GM21825 (cell line): Measurements from ENCODE around the gene SOCS3.
A peak's percentile ranks its signal among the peaks of the same experiment; 100 is the strongest.

Experiments
- ATAC-seq: cut with Tn5 transposase; IDR thresholded peaks from one replicate; pipeline ENCODE4 v1.9.1; 2021; ENCODE audit warnings: mild to moderate bottlenecking, moderate library complexity; ENCODE audit not compliant: unreplicated experiment

SOCS3 gene, protein sequence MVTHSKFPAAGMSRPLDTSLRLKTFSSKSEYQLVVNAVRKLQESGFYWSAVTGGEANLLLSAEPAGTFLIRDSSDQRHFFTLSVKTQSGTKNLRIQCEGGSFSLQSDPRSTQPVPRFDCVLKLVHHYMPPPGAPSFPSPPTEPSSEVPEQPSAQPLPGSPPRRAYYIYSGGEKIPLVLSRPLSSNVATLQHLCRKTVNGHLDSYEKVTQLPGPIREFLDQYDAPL

DNA sequence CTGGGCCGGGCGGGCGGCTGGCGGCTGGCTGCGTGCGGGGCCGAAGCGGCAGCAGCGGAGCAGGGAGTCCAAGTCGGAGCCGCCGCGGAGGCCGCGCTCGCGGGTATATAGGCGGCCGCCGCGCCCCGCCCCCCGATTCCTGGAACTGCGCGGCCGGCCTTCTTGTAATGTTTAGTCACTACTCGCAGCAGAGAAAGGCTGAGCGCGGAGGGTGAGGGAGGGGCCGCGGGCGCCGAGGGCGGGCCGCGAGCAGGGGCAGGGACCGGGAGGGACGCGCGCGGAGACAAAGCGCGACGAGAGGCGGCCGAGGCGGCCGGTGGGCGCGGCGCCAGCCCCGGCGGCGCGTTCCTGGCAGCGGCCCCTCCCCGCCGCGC lies at the start of gene SOCS3:
SOCS3 (minus strand) TSS at position 81 of the 374 bp plus-strand sequence. CDS start 982 bp downstream, outside the sequence.
- peak; percentile 35 for ATAC-seq

DNA sequence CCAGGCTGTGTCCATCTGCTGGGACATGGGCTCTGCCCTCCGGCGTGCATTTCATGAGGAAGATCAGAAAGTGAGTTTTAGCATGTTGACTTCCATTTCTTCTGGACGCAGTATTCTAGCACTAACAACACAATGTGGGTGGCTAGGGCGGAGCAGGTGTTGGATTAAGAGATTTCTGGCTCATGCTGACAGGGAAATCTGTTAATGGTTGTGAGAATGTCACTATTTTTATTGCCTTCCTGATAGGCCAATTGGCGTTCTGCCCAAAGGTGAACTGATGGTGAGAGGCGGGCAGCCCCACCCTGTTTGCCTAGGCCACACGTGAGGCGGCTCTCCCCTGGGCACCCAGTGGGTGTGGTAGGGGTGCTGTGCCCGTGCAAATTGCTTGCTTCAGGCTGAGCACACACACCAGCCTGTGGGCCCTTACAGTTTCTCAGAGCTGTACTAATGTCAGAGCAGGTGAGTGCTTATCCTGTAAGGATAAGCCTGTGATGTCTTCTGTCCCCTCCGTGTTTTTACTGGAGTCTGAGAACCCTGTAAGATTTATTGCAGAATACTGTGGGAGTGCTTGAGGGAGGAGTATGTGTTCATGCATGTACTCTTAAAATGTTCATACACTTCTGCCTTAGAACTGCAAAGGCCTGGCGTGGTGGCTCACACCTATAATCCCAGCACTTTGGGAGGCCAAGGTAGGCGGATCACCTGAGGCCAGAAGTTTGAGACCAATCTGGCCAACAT lies 49.5 kb upstream of the SOCS3 start:
- no peak for ATAC-seq

DNA sequence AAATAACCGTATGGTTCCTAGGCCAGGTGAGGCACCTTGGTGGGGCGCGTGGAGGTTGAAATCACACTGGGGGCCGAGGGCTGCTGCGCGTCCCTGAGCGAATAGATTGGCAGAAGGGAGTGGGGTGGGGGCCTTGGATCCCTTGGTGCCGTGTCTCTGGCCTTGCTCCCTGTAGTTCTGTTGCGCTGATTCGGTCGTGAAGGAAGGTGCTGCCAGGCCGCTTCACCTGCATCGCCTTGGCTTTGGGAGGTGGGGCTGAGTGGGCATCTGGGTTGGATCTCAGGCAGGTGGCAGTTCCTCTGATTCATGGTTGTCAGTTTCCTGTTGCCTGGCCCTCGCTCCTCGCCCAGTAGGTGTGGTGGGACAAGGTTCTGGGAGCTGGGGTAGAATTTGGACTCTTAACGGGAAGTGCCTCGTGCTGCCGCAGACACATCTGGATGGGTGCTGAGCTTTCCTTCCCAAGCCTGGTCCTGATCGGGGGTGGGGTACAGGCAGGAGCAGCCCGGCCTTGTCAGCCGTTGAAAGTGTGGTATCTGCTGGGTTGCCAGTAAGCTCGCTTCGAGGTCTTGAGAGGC lies 48.7 kb upstream of the SOCS3 start:
- ATAC-seq = no peak

DNA sequence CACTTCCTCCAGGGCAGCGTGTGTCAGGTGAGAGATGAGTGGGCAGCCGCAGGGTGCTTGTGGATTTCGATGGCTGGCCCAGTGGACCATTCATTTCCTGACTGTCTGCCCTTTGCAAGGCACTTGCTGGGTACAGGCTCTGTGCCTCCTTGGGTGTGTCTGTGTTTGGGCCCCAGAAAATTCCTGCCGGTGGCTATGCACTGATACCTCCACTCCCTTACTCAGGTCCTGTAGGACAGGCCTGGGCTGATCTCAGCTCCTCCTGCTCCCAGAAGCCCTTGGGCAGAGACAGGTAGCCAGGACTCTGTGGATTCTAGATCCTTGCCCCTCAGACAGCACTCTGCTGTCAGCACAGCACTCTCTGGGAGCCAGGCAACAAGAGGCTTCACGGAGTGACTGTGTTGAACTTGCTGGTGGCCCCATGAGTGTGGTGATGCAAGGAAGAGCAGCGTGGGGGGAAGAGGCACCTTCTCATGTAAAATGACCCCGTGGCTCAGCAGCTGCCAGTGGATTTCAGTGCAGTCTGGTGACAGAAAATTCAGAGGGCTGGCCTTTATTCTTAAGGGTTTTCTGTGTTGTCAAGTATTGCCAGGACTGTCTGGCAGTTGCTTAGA lies 47.6 kb upstream of the SOCS3 start:
- no peak for ATAC-seq

DNA sequence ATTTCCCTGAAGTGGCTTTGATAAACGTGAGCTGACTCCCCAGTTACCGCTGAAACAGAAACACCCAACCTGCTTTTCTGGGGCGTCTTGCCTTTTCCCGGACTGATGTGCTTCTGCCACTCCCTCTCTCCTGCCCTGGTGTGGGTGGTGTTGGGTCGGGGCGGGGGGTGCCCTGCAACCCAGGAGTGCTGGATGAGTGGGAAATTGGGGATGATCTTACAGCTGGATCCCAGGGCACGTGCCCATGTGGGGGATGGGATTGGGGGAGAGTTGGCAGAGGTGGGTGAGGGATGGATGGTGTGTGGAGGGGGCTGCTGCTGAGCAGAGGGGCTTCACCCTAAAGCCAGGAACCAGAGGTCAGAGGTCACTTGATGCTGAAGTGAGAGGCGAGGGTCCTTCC lies 47.0 kb upstream of the SOCS3 start:
- no peak for ATAC-seq

DNA sequence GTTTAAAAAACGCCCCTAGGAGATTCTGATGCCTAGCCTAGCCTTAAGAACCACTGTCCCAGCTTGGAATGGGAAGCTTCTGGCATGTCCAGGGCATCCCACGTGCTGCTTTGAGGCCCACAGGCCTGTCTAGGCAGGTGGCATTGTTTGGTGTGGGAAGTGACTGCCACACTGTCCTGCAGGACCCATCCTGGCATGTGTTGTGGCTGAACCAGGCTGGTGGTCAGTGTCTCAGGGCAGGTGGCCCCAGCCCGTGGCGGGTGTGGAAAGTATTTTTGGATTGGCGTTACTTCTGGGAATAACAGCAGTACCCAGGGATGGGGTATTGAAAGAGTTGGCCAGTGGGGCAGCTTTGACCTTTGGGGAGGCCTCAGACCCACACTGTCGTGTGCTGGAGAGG lies 46.5 kb upstream of the SOCS3 start:
- ATAC-seq = no peak

DNA sequence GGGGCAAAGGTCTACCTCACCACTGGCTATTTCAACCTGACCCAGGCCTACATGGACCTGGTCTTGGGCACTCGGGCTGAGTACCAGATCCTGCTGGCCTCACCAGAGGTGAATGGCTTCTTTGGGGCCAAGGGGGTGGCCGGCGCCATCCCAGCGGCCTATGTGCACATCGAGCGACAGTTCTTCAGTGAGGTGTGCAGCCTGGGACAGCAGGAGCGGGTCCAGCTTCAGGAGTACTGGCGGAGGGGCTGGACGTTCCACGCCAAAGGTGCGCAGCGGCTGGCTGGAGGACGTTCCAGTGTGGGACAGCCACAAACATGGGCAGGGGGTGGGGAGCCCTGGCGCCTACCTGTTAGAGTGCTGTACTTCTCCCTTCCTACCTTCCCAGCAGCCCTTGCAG lies 43.9 kb upstream of the SOCS3 start:
- no peak for ATAC-seq

DNA sequence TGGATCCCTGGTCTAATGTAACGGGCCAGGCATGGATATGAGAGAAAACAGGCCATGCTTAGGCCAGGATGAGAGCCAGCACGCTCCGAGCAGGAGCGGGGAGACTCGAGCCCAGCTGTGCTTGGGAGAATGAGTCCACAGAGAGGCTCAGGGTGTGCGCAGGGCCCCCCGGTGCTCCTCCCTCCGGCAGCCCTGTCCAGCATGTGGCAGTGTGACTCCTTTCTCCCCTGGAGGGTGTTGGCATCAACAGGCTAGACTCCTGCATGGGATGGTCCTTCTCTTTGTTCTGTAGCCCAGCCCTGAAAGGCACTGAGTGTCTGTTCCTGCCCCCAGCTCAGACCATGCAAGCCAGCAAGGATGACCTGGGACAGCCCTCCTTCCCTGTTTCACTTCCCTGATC lies 42.0 kb upstream of the SOCS3 start:
- ATAC-seq = no peak

DNA sequence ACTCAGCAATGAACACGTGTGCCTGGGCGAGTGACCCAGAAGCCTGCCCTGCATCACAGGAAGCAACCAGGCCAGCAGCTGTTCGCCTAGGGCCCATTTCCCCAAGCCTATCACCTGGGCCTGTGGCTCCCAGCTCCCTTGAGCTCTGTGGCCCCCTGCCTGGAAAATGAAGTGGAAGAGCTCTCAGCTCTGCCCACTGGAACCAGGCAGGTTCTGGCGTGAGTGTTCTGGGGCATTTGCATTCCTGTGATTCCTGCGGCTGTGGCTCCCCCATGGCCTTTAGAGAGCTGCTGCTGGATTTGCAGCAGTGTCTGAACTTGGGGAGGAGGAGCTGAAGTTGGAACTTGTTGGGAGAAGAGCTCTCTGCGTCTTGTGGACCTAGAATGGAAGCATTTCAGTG lies 41.4 kb upstream of the SOCS3 start:
- ATAC-seq = no peak

DNA sequence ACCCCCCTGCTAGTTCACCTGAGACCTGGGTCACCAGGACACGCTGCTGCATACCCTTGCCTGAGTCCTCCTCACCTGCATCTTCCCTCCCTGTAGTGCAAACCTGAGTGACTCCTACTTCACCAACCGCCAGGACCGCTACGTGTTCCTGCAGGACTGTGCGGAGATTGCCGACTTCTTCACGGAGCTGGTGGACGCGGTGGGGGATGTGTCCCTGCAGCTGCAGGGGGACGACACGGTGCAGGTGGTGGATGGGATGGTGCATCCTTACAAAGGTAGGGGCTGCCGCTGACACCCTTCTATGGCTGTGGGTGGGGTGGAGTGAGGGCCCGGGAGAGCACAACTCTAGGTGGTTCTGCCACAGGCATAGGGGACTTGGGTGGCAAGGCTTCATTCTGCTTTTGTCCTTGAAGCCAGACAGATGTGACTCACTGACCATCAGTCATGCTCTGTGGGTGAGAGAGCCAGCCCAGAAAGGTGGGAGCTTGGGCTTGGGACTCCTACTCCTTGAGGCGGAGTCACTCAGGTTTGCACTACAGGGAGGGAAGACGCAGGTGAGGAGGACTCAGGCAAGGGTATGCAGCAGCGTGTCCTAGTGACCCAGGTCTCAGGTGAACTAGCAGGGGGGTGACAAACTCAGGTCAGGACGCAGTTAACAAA lies 40.8 kb upstream of the SOCS3 start:
- ATAC-seq = no peak

DNA sequence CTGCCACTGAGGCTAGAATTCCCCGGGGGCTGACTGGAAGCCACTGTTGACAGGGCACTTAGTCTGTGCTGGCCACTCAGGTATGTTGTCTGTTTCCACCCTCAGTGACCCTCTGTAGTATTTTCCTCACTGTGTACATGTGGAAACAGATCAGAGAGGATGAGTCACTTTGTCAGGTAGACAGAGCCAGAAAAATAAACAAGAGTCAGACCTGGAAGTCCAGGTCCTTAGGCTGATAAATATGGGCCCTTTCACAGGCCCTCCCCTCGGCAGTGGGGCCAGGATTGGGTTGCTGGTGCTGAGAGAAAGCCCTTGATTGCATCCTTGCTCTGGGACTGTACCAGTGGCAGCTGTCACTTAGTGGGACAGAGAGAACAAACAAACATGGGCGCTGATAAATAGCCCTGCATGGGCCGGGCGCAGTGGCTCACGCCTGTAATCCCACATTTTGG lies 39.8 kb upstream of the SOCS3 start:
- ATAC-seq = no peak

DNA sequence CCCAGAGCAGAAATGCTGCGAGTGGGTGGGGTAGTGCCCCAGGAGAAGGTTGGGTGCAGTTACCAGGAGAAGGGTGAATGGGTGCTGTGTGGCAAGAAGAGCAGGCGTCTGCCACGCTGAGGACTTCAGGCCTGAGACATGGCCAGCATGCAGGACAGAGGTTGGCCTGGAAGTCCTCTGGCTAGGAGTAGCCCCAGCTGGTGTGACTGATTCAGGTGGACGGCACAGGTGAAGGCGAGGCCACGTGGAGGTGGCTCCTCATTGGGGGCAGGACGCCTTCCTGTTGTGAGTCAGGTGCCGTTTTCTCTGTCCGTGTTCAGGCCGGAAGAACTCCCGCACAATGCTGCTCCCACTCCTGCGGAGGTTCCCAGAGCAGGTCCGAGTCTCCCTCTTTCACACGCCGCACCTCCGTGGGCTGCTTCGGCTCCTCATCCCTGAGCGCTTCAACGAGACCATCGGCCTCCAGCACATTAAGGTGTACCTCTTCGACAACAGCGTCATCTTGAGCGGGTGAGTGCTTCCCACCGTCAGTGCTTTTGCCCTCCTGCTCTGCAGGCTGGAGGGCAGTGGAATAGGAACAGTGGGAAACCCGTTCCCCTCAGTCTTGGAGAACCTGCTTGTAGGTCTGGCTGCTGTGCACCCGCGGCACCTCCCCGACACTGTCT lies 39.3 kb upstream of the SOCS3 start:
- ATAC-seq = no peak

DNA sequence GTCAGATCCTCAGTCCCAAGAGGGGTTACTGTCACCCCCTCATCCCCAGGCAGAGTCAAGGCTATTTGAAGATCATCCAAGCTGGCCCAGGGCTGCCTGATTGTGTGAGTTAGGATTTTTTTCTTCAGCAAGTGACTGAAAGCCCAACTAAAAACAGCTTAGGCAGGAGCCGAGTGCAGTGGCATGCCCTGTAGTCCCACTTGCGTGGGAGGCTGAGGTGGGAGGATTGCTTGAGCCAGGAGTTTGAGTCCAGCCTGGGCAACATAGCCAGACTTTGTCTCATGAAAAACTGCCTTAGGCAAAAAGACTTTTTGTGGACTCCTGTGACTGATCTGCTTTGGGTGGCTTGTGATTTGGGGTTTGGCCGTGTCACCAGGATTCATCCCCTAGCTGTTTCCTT lies 38.5 kb upstream of the SOCS3 start:
- ATAC-seq = no peak

DNA sequence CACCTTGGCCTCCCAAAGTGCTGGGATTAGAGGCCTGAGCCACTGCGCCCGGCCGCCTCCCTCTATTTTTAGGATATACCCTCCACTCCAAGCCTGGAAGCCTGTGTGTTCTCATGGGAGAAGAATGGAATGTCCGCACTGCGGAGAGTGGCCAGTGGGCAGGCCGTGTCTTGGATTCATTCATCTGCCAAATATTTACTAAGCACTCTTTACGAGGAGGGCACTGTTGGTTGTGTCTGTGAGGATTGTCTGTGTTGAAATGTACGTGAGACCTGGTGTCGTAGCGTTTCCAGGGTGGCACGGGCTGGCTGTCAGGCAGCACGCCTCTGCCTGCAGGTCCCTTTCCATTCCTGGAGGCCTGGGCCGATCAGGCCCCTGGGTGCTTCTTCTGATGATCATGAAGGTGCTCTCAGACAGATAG lies 37.8 kb upstream of the SOCS3 start:
- ATAC-seq = no peak

DNA sequence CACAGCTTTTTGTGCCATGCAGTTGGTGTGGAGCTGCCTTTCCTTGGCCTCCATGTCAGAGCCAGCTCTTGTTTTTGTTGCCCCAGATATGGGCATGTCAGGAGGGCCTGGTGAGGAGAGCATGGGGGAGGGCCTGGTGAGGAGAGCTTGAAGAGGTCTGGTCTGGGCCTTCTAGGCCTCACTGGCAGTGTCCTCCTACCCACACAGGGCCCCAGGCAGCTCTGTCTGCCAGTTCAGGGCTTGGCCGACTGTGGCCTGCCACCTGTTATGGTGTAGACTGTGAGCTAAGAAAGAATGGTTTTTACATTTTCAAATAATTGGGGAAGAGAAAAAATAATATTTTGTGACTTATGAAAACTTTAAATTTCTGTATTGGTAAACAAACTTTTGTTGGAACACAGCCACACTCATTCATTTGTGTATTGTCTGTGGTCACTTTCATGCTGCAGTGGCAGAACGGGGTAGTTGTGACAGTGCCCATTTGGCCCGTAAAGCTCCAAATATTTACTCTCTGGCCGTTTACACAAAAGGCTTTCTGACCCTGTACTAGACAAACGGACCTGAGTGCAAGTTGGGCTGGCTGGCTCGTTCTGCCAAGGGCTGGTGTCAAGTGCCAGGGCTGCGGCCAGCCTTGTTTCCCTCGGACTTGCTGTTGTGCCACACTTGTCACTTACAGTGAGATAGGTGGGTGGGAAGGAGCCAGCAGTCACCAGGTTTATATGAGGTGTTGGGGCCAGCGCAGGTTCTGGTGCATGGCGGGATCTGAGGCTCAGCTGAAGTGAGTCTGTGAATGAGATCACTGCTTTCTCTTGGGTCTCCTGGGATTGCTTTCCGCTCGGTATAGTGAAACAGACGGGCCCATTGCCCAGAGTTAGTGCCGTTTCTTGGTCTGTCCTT lies 36.8 kb upstream of the SOCS3 start:
- ATAC-seq = no peak

DNA sequence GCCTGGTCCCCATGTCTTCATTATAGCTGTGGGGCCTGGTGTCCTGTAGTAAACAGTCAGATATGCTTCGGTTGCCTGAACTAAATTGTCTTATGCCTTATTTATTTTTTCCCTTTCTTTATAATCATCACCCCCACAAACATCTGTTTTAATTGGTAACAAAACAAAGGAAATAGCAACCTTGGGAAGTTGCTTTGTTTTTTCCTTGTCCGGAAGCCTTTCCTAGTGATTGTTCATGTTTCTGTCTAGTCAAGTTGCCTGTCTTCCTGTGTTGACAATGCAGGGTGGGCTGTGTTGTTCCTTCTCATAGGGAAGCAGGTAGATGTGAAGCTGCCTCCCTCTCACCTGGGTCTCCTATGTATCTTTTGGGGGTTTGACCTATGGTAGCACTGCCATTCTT lies 35.3 kb upstream of the SOCS3 start:
- ATAC-seq = no peak

DNA sequence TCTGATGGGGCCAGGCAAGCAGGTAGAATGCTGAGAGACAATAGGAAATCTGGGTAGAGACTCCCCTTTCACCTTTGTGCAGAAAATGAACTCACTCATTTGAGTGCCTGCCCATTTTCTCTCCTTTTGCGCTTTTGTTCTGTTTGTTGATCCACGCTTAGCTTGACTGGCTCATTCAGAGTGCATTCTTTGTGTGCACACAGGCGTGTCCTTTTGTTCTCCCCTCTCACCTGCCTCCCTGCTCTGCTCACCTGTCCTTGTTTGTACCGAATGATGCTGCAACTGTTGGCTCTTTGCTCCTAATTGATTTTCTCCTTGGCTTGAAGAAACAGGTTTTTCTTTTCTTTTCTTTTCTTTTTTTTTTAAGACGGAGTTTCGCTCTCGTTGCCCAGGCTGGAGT lies 34.3 kb upstream of the SOCS3 start:
- ATAC-seq = no peak

DNA sequence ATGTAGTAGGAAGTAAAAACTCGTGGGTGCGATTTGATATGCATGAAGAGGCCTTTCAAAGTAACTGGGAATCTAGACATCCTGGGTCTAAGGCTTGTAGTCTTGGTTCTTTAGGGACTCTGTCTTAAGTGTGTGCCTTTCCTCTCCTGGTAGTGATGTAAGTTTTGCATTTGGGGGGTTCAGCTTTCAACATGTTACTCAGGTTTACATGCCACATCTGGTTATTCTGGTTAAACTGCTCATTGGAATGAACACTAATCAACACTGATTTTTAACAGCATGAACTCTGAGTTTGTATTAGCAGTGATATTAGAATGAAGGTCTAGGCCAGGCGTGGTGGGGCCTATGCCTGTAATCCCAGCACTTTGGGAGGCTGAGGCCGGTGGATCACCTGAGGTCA lies 33.7 kb upstream of the SOCS3 start:
- no peak for ATAC-seq

DNA sequence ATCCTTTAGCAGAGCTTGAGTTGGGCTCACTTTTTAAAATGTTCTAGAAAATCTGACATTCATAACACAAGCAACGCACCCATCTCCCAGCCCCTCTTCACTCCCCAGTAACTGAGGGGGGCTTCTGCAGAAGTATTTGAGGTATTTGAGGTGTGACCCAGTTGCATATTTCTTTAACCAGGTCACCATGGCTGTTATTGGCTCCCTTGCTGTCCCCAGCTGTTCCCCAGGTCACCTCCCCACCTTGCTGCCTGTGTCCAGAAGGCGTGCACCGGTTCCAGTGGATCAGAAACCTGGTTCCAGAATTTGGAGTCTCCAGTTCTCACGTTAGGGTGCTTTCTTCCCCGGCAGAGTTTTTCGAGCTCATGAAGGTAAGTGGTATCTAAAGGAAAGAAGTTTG lies 32.4 kb upstream of the SOCS3 start:
- ATAC-seq = no peak

DNA sequence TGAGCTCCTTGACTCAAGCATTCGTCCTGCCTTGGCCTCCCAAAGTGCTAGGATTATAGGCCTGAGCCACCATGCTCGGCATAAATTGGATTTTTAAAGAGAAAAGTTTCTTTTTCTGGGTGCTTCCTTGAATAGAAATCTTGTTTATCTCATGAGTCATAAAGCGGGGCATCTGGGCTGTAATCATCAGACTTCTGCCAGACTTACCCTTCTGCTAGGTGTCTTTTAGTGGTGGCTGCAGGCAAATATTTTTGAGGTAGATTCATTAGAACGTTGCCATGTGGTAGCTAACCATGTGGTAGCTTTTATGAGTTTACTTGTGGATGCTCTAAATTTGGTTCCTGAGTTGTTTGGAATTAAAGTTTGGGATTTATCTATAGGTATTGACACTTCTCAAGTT lies 32.0 kb upstream of the SOCS3 start:
- ATAC-seq = no peak
